ENCODE data around the gene CACNA1B.
A peak's percentile ranks its signal among the peaks of the same experiment; 100 is the strongest.

Gene CACNA1B

GRCh38 chr9:137924761-137925369 is 47.3 kb downstream of the CACNA1B start:
- DNase-seq = no peak

- no peak for DNase-seq
These were observed 66.1 kb downstream of the CACNA1B start for GRCh38 chr9:137943655-137944054.

- DNase-seq = no peak
These were observed 68.0 kb downstream of the CACNA1B start for GRCh38 chr9:137945581-137945980.

- no peak for DNase-seq
These were observed 69.4 kb downstream of the CACNA1B start for GRCh38 chr9:137946993-137947392.

- DNase-seq = no peak
These were observed 71.1 kb downstream of the CACNA1B start for GRCh38 chr9:137948642-137949041.

GRCh38 chr9:137949260-137949659 is 71.7 kb downstream of the CACNA1B start:
- DNase-seq = no peak

GRCh38 chr9:137951107-137951506 is 73.5 kb downstream of the CACNA1B start:
- DNase-seq = no peak

GRCh38 chr9:137951597-137952490 is 74.3 kb downstream of the CACNA1B start:
- no peak for DNase-seq

- DNase-seq = no peak
These were observed 75.5 kb downstream of the CACNA1B start for GRCh38 chr9:137952976-137953666.

GRCh38 chr9:137953683-137954438 is 76.3 kb downstream of the CACNA1B start:
- no peak for DNase-seq

- no peak for DNase-seq
These were observed 77.6 kb downstream of the CACNA1B start for GRCh38 chr9:137955224-137955570.

GRCh38 chr9:137955586-137955985 is 78.0 kb downstream of the CACNA1B start:
- DNase-seq = no peak

GRCh38 chr9:137956039-137956438 is 78.5 kb downstream of the CACNA1B start:
- no peak for DNase-seq

- no peak for DNase-seq
These were observed 79.3 kb downstream of the CACNA1B start for GRCh38 chr9:137956688-137957385.

GRCh38 chr9:137959641-137960411 is 82.2 kb downstream of the CACNA1B start:
- DNase-seq = no peak

- DNase-seq = peak; percentile 9
These were observed 82.9 kb downstream of the CACNA1B start for GRCh38 chr9:137960496-137960895.

GRCh38 chr9:137963525-137963924 is 85.9 kb downstream of the CACNA1B start:
- no peak for DNase-seq

- DNase-seq = no peak
These were observed 87.7 kb downstream of the CACNA1B start for GRCh38 chr9:137965177-137965795.

GRCh38 chr9:137967280-137967953 is 89.8 kb downstream of the CACNA1B start:
- no peak for DNase-seq

- peak; percentile 7 for DNase-seq
These were observed 90.7 kb downstream of the CACNA1B start for GRCh38 chr9:137968235-137968634.

- DNase-seq = no peak
These were observed 91.4 kb downstream of the CACNA1B start for GRCh38 chr9:137969008-137969407.

All from NCI-H82 (cell line).